Measurements from ENCODE around the gene KRT73. TPM values are rescaled to one million over a fixed set of nuclear protein-coding genes. Genes with fewer than 3 reads are reported as not detected.

Gene KRT73
- total RNA-seq, 3 donors from 2014 or later (not counting 1 experiment from before 2014, with no cell fraction given): 12.4 to 92.9 (median 23.3) TPM

DNA sequence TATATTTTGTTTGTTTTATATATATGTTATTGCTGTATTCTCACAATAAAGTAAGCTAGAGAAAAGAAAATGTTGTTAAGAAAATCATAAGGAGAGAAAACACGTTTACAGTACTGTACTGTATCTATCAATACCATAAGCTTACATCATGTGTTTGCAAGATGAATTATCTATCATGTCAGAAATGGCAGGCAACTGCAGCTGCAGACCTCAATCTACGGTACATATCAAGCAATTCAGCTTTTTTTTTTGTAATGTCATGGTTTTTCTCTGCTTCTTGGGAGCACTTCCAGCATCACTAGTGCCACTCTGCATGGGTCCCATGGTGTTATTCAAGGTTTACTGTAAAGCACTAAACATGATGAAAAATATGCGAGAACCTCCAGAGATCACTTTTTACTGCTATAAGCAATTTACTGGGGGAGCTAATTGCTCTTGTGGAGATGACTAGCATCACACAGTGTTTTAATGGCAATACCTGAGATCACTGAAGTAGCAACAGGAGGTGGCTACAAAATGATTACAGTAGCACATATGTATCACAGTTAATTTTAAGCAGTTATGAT lies 42.7 kb upstream of the KRT73 start:
- WGBS (ENCODE audit: insufficient coverage): 100% methylated on average over 2 of the region's 3 CpGs

GRCh38 chr12:52659951-52660350 lies 41.6 kb upstream of the KRT73 start:
- H3K4me1 ChIP-seq (ENCODE audit: control insufficient read depth, insufficient read depth, low read length): peaks cover 10% of the 10 kb centered on the region
- H3K9me3 ChIP-seq (ENCODE audit: control insufficient read depth, insufficient read depth, low read length): no peaks in the 10 kb centered on the region
- ATAC-seq (no peak), DNase-seq (no peak)
- H3K4me3 ChIP-seq (ENCODE audit: low read length): no peak overlapping the region
- Mint-ChIP-seq H3K27me3 (ENCODE audit: low read depth in 2 of 2) (no peaks in the 10 kb centered on the region), H3K4me3 (no peak overlapping the region), H3K36me3 (no peaks in the 10 kb centered on the region), H3K27ac (peak overlapping the region in 1 of 2 donors; percentile 44), H3K9me3 (no peaks in the 10 kb centered on the region), H3K4me1 (peaks cover 19 to 56% of the 10 kb centered on the region in 2 donors)
- H3K27ac ChIP-seq (ENCODE audit: low read length): no peak overlapping the region
- no peaks in the 10 kb centered on the region for H3K27me3 ChIP-seq (ENCODE audit: control insufficient read depth, insufficient read depth, low read length)
- TF ChIP-seq, protein P1, sequence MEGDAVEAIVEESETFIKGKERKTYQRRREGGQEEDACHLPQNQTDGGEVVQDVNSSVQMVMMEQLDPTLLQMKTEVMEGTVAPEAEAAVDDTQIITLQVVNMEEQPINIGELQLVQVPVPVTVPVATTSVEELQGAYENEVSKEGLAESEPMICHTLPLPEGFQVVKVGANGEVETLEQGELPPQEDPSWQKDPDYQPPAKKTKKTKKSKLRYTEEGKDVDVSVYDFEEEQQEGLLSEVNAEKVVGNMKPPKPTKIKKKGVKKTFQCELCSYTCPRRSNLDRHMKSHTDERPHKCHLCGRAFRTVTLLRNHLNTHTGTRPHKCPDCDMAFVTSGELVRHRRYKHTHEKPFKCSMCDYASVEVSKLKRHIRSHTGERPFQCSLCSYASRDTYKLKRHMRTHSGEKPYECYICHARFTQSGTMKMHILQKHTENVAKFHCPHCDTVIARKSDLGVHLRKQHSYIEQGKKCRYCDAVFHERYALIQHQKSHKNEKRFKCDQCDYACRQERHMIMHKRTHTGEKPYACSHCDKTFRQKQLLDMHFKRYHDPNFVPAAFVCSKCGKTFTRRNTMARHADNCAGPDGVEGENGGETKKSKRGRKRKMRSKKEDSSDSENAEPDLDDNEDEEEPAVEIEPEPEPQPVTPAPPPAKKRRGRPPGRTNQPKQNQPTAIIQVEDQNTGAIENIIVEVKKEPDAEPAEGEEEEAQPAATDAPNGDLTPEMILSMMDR (IDR thresholded peaks at IDR 0.05): no peak
- no peaks in the 10 kb centered on the region for H3K36me3 ChIP-seq (ENCODE audit: control insufficient read depth, insufficient read depth, low read length)
- 92% methylated on average over 4 of the region's 4 CpGs for WGBS (ENCODE audit: insufficient coverage)
- intact Hi-C loops (cut with micrococcal nuclease): no loop called here

More for the DNA sequence above, 42.7 kb upstream of the KRT73 start:
- Histone ChIP-seq H3K27me3 (ENCODE audit: control insufficient read depth, insufficient read depth, low read length) (no peaks in the 10 kb centered on the region), H3K36me3 (ENCODE audit: control insufficient read depth, insufficient read depth, low read length) (no peaks in the 10 kb centered on the region), H3K4me3 (ENCODE audit: low read length) (no peak overlapping the region), H3K9me3 (ENCODE audit: control insufficient read depth, insufficient read depth, low read length) (no peaks in the 10 kb centered on the region), H3K27ac (ENCODE audit: low read length) (no peak overlapping the region), H3K4me1 (ENCODE audit: control insufficient read depth, insufficient read depth, low read length) (peaks cover 10% of the 10 kb centered on the region)
- no peak for ATAC-seq
- intact Hi-C loops (cut with micrococcal nuclease): no loop called here
- Mint-ChIP-seq H3K4me1 (peaks cover 19 to 56% of the 10 kb centered on the region in 2 donors), H3K36me3 (no peaks in the 10 kb centered on the region), H3K9me3 (no peaks in the 10 kb centered on the region), H3K27me3 (ENCODE audit: low read depth in 2 of 2) (no peaks in the 10 kb centered on the region), H3K27ac (no peak overlapping the region), H3K4me3 (no peak overlapping the region)
- TF ChIP-seq, protein P1 (IDR thresholded peaks at IDR 0.05): no peak
- DNase-seq: no peak

GRCh38 chr12:52659395-52659794 lies 41.0 kb upstream of the KRT73 start:
- no peak overlapping the region for H3K4me3 Mint-ChIP-seq
- TF ChIP-seq, protein P1 (IDR thresholded peaks at IDR 0.05): no peak
- H3K36me3 Mint-ChIP-seq: no peaks in the 10 kb centered on the region
- whole genome bisulfite sequencing (ENCODE audit: insufficient coverage): 82% methylated on average over 7 of the region's 7 CpGs
- intact Hi-C loops (cut with micrococcal nuclease): no loop called here
- H3K4me1 ChIP-seq (ENCODE audit: control insufficient read depth, insufficient read depth, low read length): peaks cover 10% of the 10 kb centered on the region
- H3K9me3 Mint-ChIP-seq: no peaks in the 10 kb centered on the region
- no peaks in the 10 kb centered on the region for H3K27me3 ChIP-seq (ENCODE audit: control insufficient read depth, insufficient read depth, low read length)
- peaks cover 19 to 52% of the 10 kb centered on the region in 2 donors for H3K4me1 Mint-ChIP-seq
- no peak overlapping the region for H3K27ac ChIP-seq (ENCODE audit: low read length)
- peak overlapping the region in 1 of 2 donors; percentile 44 for H3K27ac Mint-ChIP-seq
- ATAC-seq (no peak), DNase-seq (no peak)
- H3K27me3 Mint-ChIP-seq (ENCODE audit: low read depth in 2 of 2): no peaks in the 10 kb centered on the region
- no peaks in the 10 kb centered on the region for H3K9me3 ChIP-seq (ENCODE audit: control insufficient read depth, insufficient read depth, low read length)
- H3K36me3 ChIP-seq (ENCODE audit: control insufficient read depth, insufficient read depth, low read length): no peaks in the 10 kb centered on the region
- H3K4me3 ChIP-seq (ENCODE audit: low read length): no peak overlapping the region

DNA sequence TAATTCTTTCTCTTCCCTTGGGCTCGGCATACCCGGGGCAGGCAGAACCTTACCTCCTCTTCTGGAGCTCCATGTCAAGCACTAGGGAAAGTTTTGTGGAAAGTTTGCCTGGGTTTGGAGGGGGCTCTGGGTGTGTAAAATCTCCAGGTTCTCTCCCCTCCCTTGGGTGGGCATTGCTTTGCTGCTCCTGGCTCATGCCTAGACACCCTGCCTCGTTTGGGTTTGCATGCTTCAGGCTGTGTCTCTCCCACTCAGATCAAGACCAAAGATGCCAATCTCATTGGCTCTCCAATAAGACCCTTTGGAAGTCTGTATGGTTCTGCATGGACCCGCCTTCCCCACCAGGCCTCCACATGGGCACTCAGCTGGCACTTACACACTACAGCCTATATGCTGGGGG lies 39.8 kb upstream of the KRT73 start:
- Mint-ChIP-seq H3K9me3 (no peaks in the 10 kb centered on the region), H3K36me3 (no peaks in the 10 kb centered on the region), H3K4me3 (no peak overlapping the region), H3K4me1 (peaks cover 21 to 41% of the 10 kb centered on the region in 2 donors), H3K27me3 (ENCODE audit: low read depth in 2 of 2) (no peaks in the 10 kb centered on the region), H3K27ac (peak overlapping the region in 1 of 2 donors; percentile 40)
- no peak overlapping the region for H3K4me3 ChIP-seq (ENCODE audit: low read length)
- H3K27me3 ChIP-seq (ENCODE audit: control insufficient read depth, insufficient read depth, low read length): no peaks in the 10 kb centered on the region
- H3K9me3 ChIP-seq (ENCODE audit: control insufficient read depth, insufficient read depth, low read length): no peaks in the 10 kb centered on the region
- H3K27ac ChIP-seq (ENCODE audit: low read length): no peak overlapping the region
- DNase-seq (no peak), ATAC-seq (no peak)
- intact Hi-C loops (cut with micrococcal nuclease): no loop called here
- H3K4me1 ChIP-seq (ENCODE audit: control insufficient read depth, insufficient read depth, low read length): peaks cover 10% of the 10 kb centered on the region
- 89% methylated on average over 4 of the region's 4 CpGs for WGBS (ENCODE audit: insufficient coverage)
- H3K36me3 ChIP-seq (ENCODE audit: control insufficient read depth, insufficient read depth, low read length): no peaks in the 10 kb centered on the region
- TF ChIP-seq, protein P1 (IDR thresholded peaks at IDR 0.05): no peak

Data from natural killer cell (primary cell).